HG02840 (cell line): Measurements from ENCODE around the gene FHIT.

Experiments
- ATAC-seq: cut with Tn5 transposase; IDR thresholded peaks from one replicate; pipeline ENCODE4 v1.9.1; 2021; ENCODE audit warnings: mild to moderate bottlenecking, moderate library complexity, moderate number of reproducible peaks; ENCODE audit not compliant: unreplicated experiment, low FRiP score

The FHIT gene

GRCh38 chr3:60065227-60065868 lies 1185.9 kb downstream of the FHIT start:
- ATAC-seq: no peak

GRCh38 chr3:60064210-60065178 lies 1186.8 kb downstream of the FHIT start:
- no peak for ATAC-seq

- ATAC-seq: no peak
Measured at GRCh38 chr3:60056404-60056803, 1194.8 kb downstream of the FHIT start.

GRCh38 chr3:60055765-60056164 lies 1195.5 kb downstream of the FHIT start:
- ATAC-seq: no peak

- no peak for ATAC-seq
Measured at GRCh38 chr3:60053526-60054265, 1197.6 kb downstream of the FHIT start.

- ATAC-seq: no peak
Measured at GRCh38 chr3:60048447-60048848, 1202.8 kb downstream of the FHIT start.

GRCh38 chr3:60047426-60048200 lies 1203.6 kb downstream of the FHIT start:
- ATAC-seq: no peak

- no peak for ATAC-seq
Measured at GRCh38 chr3:60046210-60046609, 1205.0 kb downstream of the FHIT start.

GRCh38 chr3:60045686-60046085 lies 1205.6 kb downstream of the FHIT start:
- no peak for ATAC-seq

- ATAC-seq: no peak
Measured at GRCh38 chr3:60036803-60037202, 1214.4 kb downstream of the FHIT start.

GRCh38 chr3:60033901-60034453 lies 1217.3 kb downstream of the FHIT start:
- no peak for ATAC-seq

GRCh38 chr3:60030982-60031381 lies 1220.3 kb downstream of the FHIT start:
- ATAC-seq: no peak

- ATAC-seq: no peak
Measured at GRCh38 chr3:60028233-60028632, 1223.0 kb downstream of the FHIT start.

GRCh38 chr3:60027335-60027734 lies 1223.9 kb downstream of the FHIT start:
- ATAC-seq: no peak

GRCh38 chr3:60025096-60026050 lies 1225.9 kb downstream of the FHIT start:
- ATAC-seq: no peak

GRCh38 chr3:60024400-60024799 lies 1226.9 kb downstream of the FHIT start:
- no peak for ATAC-seq

- no peak for ATAC-seq
Measured at GRCh38 chr3:60023189-60023588, 1228.1 kb downstream of the FHIT start.

- ATAC-seq: no peak
Measured at GRCh38 chr3:60017631-60018030, 1233.6 kb downstream of the FHIT start.
